Stimulated activated CD4-positive, alpha-beta T cell treated with anti-CD3 and anti-CD28 coated beads, Interleukin-12 subunit alpha, Interleukin-12 subunit beta, amount 100 ng/mL, for 4 hours (primary cell): Measurements from ENCODE around the gene PLEKHG4B.
"Not testable (repeated sequence)": the region's sequence is repeated elsewhere in the genome, so short reads cannot be mapped to it uniquely, and the experiment has no call there.

Source experiments
- DNase-seq: peaks from one replicate; pipeline ENCODE4 v3.0.0-alpha.2; 2020

Gene PLEKHG4B

GRCh38 chr5:204462-204861 lies 112.5 kb downstream of the PLEKHG4B start:
- no peak for DNase-seq

GRCh38 chr5:204966-205670 lies 113.2 kb downstream of the PLEKHG4B start:
- DNase-seq, result no peak

GRCh38 chr5:206406-206805 lies 114.4 kb downstream of the PLEKHG4B start:
- no peak for DNase-seq

GRCh38 chr5:206927-207536 lies 115.1 kb downstream of the PLEKHG4B start:
- DNase-seq, result no peak

GRCh38 chr5:207599-207998 lies 115.6 kb downstream of the PLEKHG4B start:
- no peak for DNase-seq

- DNase-seq, result no peak
Measured at GRCh38 chr5:208449-209114, 116.6 kb downstream of the PLEKHG4B start.

- no peak for DNase-seq
Measured at GRCh38 chr5:213803-214395, 121.9 kb downstream of the PLEKHG4B start.

- not testable (repeated sequence) for DNase-seq
Measured at GRCh38 chr5:215256-215655, 123.3 kb downstream of the PLEKHG4B start.

GRCh38 chr5:216076-216475 lies 124.1 kb downstream of the PLEKHG4B start:
- DNase-seq, result not testable (repeated sequence)

- DNase-seq, result peak; percentile 99
Measured at GRCh38 chr5:217494-218456, 125.8 kb downstream of the PLEKHG4B start, which contains the start of the genes CCDC127 and SDHA. TSS of gene CCDC127 (minus strand) at chr5:218153. CDS start at chr5:216849, 1,304 bp downstream. TSS of gene SDHA (plus strand) at chr5:218320. CDS start at chr5:218356, 36 bp downstream.

- DNase-seq, result peak; percentile 6
Measured at GRCh38 chr5:218457-219291, 126.7 kb downstream of the PLEKHG4B start.

GRCh38 chr5:219460-219863 lies 127.5 kb downstream of the PLEKHG4B start:
- peak; percentile 7 for DNase-seq

GRCh38 chr5:219991-220390 lies 128.0 kb downstream of the PLEKHG4B start:
- no peak for DNase-seq

- DNase-seq, result not testable (repeated sequence)
Measured at GRCh38 chr5:222951-223715, 131.2 kb downstream of the PLEKHG4B start.

GRCh38 chr5:223791-224190 lies 131.8 kb downstream of the PLEKHG4B start:
- DNase-seq, result no peak

GRCh38 chr5:225334-225733 lies 133.4 kb downstream of the PLEKHG4B start:
- no peak for DNase-seq

- DNase-seq, result not testable (repeated sequence)
Measured at GRCh38 chr5:227375-227774, 135.4 kb downstream of the PLEKHG4B start.

GRCh38 chr5:228886-229285 lies 136.9 kb downstream of the PLEKHG4B start:
- no peak for DNase-seq

- DNase-seq, result no peak
Measured at GRCh38 chr5:230711-231110, 138.7 kb downstream of the PLEKHG4B start.

GRCh38 chr5:231661-232060 lies 139.7 kb downstream of the PLEKHG4B start:
- no peak for DNase-seq
